SK-N-SH (cell line): Measurements from ENCODE around the gene ADAP1.

Experiments
- CHD2 ChIP-seq: fragments of 150-350 bp; IDR thresholded peaks from 2 replicates; pipeline ENCODE4 v1.6.1; 2018; ENCODE audit warnings: low read length; ENCODE audit not compliant: partially characterized antibody
- ELF1 ChIP-seq: IDR thresholded peaks from 2 replicates; pipeline ENCODE4 v1.4.0; 2012
- GABPA ChIP-seq: IDR thresholded peaks from 2 replicates; pipeline ENCODE4 v1.4.0; 2012; ENCODE audit warnings: low read depth, mild to moderate bottlenecking
- POLR2AphosphoS5 ChIP-seq: IDR thresholded peaks from 2 replicates; pipeline ENCODE4 v1.6.1; 2012; ENCODE audit warnings: low read depth, low read length
- SMC3 ChIP-seq: IDR thresholded peaks from 2 replicates; pipeline ENCODE4 v1.6.1; 2012; ENCODE audit warnings: low read depth, low read length, improper control_type of control experiment
- TEAD4 ChIP-seq: IDR thresholded peaks from 2 replicates; pipeline ENCODE4 v1.4.0; 2012; ENCODE audit warnings: mild to moderate bottlenecking, borderline replicate concordance; ENCODE audit not compliant: insufficient read depth
- TF ChIP-seq, protein P1 (sequence below): fragments of 200-600 bp; sonication (generic); IDR thresholded peaks from 2 replicates; pipeline ENCODE4 v1.6.1; 2017; ENCODE audit warnings: antibody characterized with exemption, mild to moderate bottlenecking, moderate library complexity
- TF ChIP-seq, protein P2 (sequence below): IDR thresholded peaks from 2 replicates; pipeline ENCODE4 v1.4.0; 2012; ENCODE audit warnings: low read depth

DNA sequence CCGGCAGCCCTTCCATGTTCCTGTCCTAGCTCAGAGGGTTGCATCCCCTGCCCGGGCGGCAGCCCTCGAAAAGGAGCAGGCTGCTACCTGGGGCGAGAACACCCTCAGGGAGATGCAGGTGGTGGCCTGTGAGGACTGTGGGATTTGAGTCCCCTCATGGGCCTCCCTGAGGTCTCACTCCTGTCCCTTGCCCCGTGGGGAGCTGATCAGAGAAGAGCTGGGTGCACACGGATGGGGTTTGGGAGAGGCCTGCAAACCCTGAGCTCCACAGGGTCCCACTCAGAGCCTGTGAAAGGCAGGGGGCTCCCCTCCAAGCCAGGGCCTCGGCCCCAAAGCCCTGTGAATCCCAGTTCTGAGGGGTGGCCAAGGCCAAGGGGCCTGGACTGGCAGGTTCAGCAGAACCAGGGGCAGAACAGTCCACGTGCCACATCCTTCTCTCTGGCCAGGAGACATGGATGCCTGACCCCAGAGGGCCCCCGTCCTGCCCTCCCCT is 28.1 kb upstream of the ADAP1 start:
- TF ChIP-seq CHD2, result no peak
- TF ChIP-seq GABPA, result no peak
- no peak for TF ChIP-seq POLR2AphosphoS5
- no peak for TF ChIP-seq ELF1
- TF ChIP-seq, protein P1, sequence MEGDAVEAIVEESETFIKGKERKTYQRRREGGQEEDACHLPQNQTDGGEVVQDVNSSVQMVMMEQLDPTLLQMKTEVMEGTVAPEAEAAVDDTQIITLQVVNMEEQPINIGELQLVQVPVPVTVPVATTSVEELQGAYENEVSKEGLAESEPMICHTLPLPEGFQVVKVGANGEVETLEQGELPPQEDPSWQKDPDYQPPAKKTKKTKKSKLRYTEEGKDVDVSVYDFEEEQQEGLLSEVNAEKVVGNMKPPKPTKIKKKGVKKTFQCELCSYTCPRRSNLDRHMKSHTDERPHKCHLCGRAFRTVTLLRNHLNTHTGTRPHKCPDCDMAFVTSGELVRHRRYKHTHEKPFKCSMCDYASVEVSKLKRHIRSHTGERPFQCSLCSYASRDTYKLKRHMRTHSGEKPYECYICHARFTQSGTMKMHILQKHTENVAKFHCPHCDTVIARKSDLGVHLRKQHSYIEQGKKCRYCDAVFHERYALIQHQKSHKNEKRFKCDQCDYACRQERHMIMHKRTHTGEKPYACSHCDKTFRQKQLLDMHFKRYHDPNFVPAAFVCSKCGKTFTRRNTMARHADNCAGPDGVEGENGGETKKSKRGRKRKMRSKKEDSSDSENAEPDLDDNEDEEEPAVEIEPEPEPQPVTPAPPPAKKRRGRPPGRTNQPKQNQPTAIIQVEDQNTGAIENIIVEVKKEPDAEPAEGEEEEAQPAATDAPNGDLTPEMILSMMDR, result no peak
- TF ChIP-seq, protein P2, sequence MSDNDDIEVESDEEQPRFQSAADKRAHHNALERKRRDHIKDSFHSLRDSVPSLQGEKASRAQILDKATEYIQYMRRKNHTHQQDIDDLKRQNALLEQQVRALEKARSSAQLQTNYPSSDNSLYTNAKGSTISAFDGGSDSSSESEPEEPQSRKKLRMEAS, result no peak
- no peak for TF ChIP-seq TEAD4
- TF ChIP-seq SMC3, result no peak
